NCI-H146 treated with DMSO at 0.1 percent for 48 hours (cell line): ENCODE results near the gene UGGT2.

Experiments used
- DNase-seq: peaks from one replicate; lab custom pipeline; 2025; ENCODE audit not compliant: unreplicated experiment; lab: John Stamatoyannopoulos, UW

Gene UGGT2, protein sequence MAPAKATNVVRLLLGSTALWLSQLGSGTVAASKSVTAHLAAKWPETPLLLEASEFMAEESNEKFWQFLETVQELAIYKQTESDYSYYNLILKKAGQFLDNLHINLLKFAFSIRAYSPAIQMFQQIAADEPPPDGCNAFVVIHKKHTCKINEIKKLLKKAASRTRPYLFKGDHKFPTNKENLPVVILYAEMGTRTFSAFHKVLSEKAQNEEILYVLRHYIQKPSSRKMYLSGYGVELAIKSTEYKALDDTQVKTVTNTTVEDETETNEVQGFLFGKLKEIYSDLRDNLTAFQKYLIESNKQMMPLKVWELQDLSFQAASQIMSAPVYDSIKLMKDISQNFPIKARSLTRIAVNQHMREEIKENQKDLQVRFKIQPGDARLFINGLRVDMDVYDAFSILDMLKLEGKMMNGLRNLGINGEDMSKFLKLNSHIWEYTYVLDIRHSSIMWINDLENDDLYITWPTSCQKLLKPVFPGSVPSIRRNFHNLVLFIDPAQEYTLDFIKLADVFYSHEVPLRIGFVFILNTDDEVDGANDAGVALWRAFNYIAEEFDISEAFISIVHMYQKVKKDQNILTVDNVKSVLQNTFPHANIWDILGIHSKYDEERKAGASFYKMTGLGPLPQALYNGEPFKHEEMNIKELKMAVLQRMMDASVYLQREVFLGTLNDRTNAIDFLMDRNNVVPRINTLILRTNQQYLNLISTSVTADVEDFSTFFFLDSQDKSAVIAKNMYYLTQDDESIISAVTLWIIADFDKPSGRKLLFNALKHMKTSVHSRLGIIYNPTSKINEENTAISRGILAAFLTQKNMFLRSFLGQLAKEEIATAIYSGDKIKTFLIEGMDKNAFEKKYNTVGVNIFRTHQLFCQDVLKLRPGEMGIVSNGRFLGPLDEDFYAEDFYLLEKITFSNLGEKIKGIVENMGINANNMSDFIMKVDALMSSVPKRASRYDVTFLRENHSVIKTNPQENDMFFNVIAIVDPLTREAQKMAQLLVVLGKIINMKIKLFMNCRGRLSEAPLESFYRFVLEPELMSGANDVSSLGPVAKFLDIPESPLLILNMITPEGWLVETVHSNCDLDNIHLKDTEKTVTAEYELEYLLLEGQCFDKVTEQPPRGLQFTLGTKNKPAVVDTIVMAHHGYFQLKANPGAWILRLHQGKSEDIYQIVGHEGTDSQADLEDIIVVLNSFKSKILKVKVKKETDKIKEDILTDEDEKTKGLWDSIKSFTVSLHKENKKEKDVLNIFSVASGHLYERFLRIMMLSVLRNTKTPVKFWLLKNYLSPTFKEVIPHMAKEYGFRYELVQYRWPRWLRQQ (N-terminal part only)

GRCh38 chr13:96053003-96053703 is at the start of gene UGGT2:
UGGT2 (minus strand) TSS chr13:96053401; CDS start chr13:96053312, 89 bp downstream.
- peak; percentile 87 for DNase-seq

DNA sequence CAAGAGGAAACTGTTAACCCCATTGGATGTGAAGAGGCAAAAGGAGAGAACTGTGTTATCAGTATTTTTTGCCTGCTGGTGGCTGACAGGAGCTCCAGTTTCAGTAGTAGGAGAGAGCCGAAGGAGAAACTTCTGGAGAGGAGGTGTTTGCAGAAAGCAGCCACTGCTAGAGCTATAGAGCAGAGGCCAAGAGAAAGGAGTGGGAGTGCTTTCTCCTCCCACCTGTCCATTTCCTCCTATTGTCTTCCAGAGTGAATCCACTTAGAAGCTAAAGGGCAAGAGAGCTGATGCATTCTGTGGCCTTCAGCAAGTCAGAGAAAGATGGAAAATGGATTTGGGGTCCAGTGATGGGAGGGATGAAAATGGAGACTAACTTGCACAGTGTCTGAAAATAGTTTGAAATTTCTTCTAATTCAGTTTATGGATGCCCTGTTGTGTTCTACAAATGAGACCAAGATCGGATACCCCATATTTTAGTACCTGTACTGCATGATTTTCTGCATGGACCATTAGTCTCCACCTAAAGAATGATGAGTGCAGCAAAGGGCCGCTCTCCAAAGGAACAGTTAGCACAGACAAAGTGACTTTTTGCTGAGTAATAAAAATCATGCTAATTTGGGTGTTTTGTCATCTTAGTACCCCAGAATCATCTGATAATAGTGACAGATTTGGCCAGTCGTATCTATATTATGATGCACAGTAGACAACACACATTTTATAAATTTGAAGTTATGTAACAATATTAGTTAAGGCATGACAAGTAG is 47.4 kb upstream of the UGGT2 start:
- no peak for DNase-seq

DNA sequence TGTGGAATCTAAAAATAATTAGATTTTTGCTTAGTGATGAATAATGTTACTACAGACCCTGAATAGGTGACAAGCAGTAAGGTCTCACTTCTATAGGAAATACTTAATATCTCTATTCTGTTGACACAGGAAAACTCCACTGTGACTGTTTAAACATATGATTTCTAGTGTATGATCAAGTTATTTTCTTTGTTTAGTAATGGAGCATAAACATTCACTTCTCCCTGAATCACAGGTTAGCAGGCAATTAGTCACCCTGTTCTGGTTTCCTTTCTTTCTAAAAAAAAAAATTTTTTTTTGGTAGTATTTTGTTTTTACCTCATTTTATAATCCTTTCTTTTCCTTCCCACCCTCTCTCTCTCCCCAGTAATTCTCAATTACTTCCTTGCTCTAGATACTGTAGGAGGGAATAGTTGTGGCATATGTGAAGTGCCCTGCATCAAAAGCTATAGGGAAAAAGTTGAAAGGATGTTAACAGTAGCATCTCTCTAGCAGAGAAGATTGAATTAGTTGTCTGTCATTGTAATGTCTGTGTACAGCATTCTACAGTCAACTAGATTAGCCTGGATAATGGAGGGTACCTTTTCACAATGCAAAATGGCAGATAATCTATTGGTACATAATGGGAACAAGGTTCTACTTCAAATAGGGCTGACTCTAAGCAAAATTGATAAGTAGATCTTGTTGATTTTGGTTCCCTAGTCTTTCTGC is 40.2 kb upstream of the UGGT2 start:
- no peak for DNase-seq

DNA sequence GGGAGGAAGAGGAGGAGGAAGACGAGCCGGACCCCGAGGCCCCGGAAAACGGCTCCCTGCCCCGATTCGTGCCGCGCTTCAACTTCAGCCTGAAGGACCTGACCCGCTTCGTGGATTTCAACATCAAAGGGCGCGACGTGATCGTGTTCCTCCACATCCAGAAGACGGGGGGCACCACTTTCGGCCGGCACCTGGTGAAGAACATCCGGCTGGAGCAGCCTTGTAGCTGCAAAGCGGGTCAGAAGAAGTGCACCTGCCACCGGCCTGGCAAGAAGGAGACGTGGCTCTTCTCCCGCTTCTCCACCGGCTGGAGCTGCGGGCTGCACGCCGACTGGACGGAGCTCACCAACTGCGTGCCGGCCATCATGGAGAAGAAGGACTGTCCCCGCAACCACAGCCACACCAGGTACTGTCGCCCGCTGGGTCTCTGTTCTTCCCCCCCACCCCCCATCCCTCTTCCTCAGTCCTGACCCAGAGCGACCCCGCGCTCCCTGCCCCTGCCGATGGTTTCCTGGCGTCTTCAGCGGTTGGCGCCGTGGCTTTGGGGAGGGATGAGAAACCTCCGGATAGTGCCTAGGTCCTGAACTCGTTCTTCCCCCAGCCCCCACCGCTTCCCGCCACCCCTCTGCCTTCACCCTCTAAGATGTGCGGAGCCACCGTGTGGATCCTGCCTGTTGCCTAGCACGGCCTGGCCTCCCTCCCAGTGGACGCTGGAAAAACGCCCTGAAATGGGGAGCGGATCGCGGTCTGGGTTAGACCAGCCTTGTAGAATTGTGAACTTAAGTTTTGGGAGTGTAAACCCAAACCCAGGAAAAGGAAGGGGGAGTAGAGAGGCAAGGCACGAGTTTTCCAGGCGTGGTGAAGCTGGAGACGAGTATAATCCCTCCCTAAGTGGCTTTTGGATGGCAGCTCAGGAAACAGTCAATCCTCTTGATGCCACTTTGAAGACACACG is 38.2 kb upstream of the UGGT2 start:
- DNase-seq, result no peak

DNA sequence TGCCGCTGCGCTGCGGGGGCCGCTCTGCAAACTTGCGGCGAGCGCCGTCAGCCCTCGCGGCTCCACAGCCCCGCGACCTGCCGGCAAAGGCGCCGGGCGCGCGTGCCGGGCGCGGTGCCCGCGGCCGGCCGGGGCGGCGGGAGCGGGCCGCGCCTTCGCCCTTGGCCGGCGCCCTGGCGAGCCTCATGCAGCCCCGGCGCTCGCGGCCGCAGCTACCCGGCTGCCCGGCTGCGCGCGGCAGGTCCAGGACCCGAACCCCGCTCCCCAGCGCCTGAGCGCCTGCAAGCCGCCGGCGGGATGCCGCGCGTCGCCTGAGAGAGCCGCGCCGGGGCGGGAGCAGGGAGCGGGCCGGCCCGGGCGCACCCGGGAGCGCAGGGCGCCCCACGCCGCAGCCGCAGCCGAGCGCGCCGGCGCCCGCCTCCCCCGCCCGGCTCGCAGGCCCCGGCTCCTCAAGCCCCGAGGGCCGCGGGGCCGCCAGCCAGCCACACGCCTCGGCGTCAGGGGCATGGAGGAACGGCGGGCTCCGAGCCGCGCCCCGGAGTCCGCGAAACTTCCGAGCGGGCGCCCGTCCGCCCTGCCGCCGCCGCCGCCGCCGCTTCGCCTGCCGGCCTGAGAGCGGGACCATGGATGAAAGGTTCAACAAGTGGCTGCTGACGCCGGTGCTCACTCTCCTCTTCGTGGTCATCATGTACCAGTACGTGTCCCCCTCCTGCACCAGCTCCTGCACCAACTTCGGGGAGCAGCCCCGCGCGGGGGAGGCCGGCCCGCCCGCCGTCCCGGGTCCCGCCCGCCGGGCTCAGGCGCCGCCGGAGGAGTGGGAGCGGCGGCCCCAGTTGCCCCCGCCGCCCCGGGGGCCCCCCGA is 37.3 kb upstream of the UGGT2 start:
- DNase-seq, result no peak

GRCh38 chr13:96089749-96090239 is 36.6 kb upstream of the UGGT2 start, which contains the start of gene HS6ST3:
HS6ST3 (plus strand) TSS chr13:96090107.
- DNase-seq, result peak; percentile 29

DNA sequence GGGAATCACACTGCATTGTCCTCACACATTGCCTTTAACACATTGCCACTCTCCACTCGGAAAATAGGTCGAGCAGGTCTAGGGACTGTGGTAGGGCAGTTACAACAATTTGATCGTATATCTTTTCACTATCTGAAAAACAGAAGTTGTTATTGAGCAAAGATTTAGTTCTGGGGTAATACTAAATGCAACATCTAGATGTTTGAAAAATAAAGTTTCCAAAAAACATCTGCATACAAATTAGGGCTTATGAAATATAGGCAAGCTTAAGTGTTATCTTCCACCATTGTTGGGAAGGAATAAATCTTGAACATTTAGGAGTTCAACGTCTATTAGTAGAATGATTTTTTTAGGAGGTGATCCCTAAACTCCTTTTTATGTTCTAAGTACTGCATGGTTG is 35.9 kb upstream of the UGGT2 start:
- DNase-seq, result no peak

GRCh38 chr13:96086736-96087135 is 33.5 kb upstream of the UGGT2 start:
- no peak for DNase-seq

- DNase-seq, result no peak
Measured at GRCh38 chr13:96082640-96083039, 29.4 kb upstream of the UGGT2 start.

DNA sequence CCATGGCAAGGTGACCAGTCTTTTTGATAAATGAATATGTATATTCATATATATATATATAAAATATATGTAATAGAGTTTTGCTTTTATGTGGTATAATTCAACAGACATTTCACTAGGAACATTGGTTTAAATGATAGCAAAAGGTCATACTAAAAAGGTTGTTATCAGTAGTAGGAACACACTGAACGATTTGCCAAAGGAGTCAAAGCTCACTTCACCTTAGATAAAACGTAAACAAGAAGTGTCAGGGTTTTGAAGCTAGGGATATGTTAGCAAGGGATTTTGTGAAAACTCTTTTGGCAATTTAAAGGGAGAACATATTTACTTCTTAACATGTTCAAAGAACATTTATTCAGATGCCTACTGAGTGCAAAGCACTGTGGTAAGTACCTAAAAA is 28.7 kb upstream of the UGGT2 start:
- DNase-seq, result no peak

GRCh38 chr13:96080676-96081075 is 27.5 kb upstream of the UGGT2 start:
- no peak for DNase-seq

DNA sequence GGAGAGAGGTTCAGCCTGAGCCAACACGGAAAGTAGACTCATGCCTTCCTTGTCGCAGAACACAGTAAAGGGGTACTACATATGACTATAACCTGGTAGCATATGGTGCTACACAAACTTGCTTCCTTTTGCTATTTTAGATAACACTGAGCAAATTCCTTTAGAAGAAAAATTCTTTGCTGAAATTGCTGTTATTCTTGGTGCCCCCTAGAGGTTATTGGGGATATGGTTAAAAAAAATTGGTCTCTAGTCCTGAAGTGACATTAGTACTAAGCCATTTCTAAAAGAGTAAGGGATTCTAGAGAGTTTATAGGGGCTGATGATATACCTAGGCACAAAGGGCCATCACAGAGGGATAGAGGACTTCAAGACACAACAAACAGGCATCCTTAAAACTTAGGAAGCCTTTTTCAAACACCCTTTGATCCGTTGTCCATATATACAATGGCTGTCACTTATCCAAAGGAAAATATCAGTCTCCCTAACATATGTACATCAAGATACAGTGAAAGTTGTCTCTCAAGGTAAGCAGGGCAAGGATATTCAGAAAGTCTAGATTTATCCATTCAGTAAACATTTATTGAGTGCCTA is 22.8 kb upstream of the UGGT2 start:
- no peak for DNase-seq

GRCh38 chr13:96072392-96072791 is 19.2 kb upstream of the UGGT2 start:
- no peak for DNase-seq

GRCh38 chr13:96071504-96071903 is 18.3 kb upstream of the UGGT2 start:
- no peak for DNase-seq

GRCh38 chr13:96068729-96069128 is 15.5 kb upstream of the UGGT2 start:
- DNase-seq, result no peak

DNA sequence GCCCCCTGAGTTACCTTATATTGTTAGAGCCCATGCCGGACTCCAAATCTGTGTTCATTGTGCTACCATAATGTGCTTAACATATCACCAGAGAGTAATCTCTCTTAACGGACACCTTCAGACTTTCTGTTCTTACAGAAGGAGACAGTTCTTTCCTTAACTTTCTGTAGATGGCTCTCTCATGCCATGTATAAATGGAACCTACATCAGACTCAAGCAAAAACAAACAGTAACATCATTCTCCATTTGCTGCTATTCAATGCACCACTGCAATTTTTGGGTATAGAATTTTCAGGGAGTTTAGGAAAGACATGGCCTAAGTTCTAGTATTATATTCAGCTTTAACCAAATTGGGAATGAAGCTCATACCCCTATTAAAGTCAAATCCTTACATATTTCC is 12.6 kb upstream of the UGGT2 start:
- DNase-seq, result no peak

GRCh38 chr13:96052656-96053002 is 572 bp downstream of the UGGT2 start:
- peak; percentile 28 for DNase-seq
